ENCODE results near the gene RAB35. TPM values are rescaled to one million over a fixed set of nuclear protein-coding genes. Genes with fewer than 3 reads are reported as not detected.

The RAB35 gene
- total RNA-seq, 4 donors from 2014 or later: 12.3 to 30.7 (median 16.9) TPM

GRCh38 chr12:120093592-120094355, 22.8 kb downstream of the RAB35 start:
- DNase-seq (no peak), ATAC-seq (no peak)
- H3K9me3 ChIP-seq: no peaks in the 10 kb centered on the region
- in situ Hi-C loops (cut with MboI; ENCODE audit: low sequenced_read_pairs in 4 of 4) (no loop called here), intact Hi-C loops (cut with DNase I; ENCODE audit: low total_unique reads) (no loop called here)
- no peak overlapping the region for H3K4me3 ChIP-seq
- TF ChIP-seq CTCF (IDR thresholded peaks at IDR 0.05 in 4 of 5, conservative IDR thresholded peaks at IDR 0.05 in 1 of 5) (no peak), POLR2A (IDR thresholded peaks at IDR 0.05) (no peak)
- H3K36me3 ChIP-seq: peaks cover 0 to 35% of the 10 kb centered on the region in 2 donors
- no peak overlapping the region for H3K27ac ChIP-seq
- peaks cover 21 to 24% of the 10 kb centered on the region in 2 donors for H3K4me1 ChIP-seq
- H3K27me3 ChIP-seq: no peaks in the 10 kb centered on the region

GRCh38 chr12:120093336-120093591, 23.3 kb downstream of the RAB35 start:
- intact Hi-C loops (cut with DNase I; ENCODE audit: low total_unique reads) (no loop called here), in situ Hi-C loops (cut with MboI; ENCODE audit: low sequenced_read_pairs in 4 of 4) (no loop called here)
- no peak overlapping the region for H3K4me3 ChIP-seq
- ATAC-seq: no peak
- no peak for TF ChIP-seq POLR2A (IDR thresholded peaks at IDR 0.05)
- TF ChIP-seq CTCF (IDR thresholded peaks at IDR 0.05 in 4 of 5, conservative IDR thresholded peaks at IDR 0.05 in 1 of 5): no peak
- peaks cover 0 to 29% of the 10 kb centered on the region in 2 donors for H3K36me3 ChIP-seq
- no peaks in the 10 kb centered on the region for H3K9me3 ChIP-seq
- H3K27me3 ChIP-seq: no peaks in the 10 kb centered on the region
- peaks cover 21 to 24% of the 10 kb centered on the region in 2 donors for H3K4me1 ChIP-seq
- H3K27ac ChIP-seq: no peak overlapping the region
- no peak for DNase-seq

GRCh38 chr12:120092551-120093335, 23.8 kb downstream of the RAB35 start:
- no peak overlapping the region for H3K4me3 ChIP-seq
- ATAC-seq (no peak), DNase-seq (no peak)
- no peaks in the 10 kb centered on the region for H3K9me3 ChIP-seq
- peaks cover 0 to 25% of the 10 kb centered on the region in 2 donors for H3K36me3 ChIP-seq
- peaks cover 21 to 24% of the 10 kb centered on the region in 2 donors for H3K4me1 ChIP-seq
- no peak overlapping the region for H3K27ac ChIP-seq
- TF ChIP-seq POLR2A (IDR thresholded peaks at IDR 0.05): no peak
- TF ChIP-seq CTCF (IDR thresholded peaks at IDR 0.05 in 4 of 5, conservative IDR thresholded peaks at IDR 0.05 in 1 of 5): no peak
- in situ Hi-C loops (cut with MboI; ENCODE audit: low sequenced_read_pairs in 4 of 4) (no loop called here), intact Hi-C loops (cut with DNase I; ENCODE audit: low total_unique reads) (no loop called here)
- H3K27me3 ChIP-seq: no peaks in the 10 kb centered on the region

- Histone ChIP-seq H3K27ac (peak overlapping the region; percentile 39 to 71 (median 59)), H3K27me3 (no peaks in the 10 kb centered on the region), H3K4me3 (no peak overlapping the region), H3K9me3 (no peaks in the 10 kb centered on the region), H3K36me3 (peaks cover 0 to 13% of the 10 kb centered on the region in 2 donors), H3K4me1 (peaks cover 25 to 32% of the 10 kb centered on the region in 2 donors)
- ATAC-seq (no peak), DNase-seq (no peak)
- in situ Hi-C loops (cut with MboI; ENCODE audit: low sequenced_read_pairs in 4 of 4) (no loop called here), intact Hi-C loops (cut with DNase I; ENCODE audit: low total_unique reads) (no loop called here)
- TF ChIP-seq POLR2A (IDR thresholded peaks at IDR 0.05) (no peak), CTCF (IDR thresholded peaks at IDR 0.05 in 4 of 5, conservative IDR thresholded peaks at IDR 0.05 in 1 of 5) (no peak)
Observed at GRCh38 chr12:120091371-120092090, 25.0 kb downstream of the RAB35 start.

Measured in gastrocnemius medialis (tissue), 4 donors.